ENCODE results near the gene TYMS. TPM values are rescaled to one million over a fixed set of nuclear protein-coding genes. Genes with fewer than 3 reads are reported as not detected.
A peak's percentile ranks its signal among the peaks of the same experiment; 100 is the strongest.

TYMS gene
- total RNA-seq, 1 experiment from 2014 or later = 143 TPM

GRCh38 chr18:615773-616172, 41.7 kb upstream of the TYMS start:
- Mint-ChIP-seq H3K4me1 (ENCODE audit: low read depth, unreplicated experiment) (no peaks in the 10 kb centered on the region), H3K4me3 (ENCODE audit: unreplicated experiment) (no peak overlapping the region), H3K9me3 (ENCODE audit: unreplicated experiment) (no peaks in the 10 kb centered on the region), H3K27ac (ENCODE audit: unreplicated experiment) (no peak overlapping the region), H3K36me3 (ENCODE audit: insufficient read depth, unreplicated experiment) (no peaks in the 10 kb centered on the region), H3K27me3 (ENCODE audit: insufficient read depth, unreplicated experiment) (peaks cover 2% of the 10 kb centered on the region)
- Histone ChIP-seq H3K4me1 (no peaks in the 10 kb centered on the region), H3K36me3 (ENCODE audit: control insufficient read depth, insufficient read depth, low read length) (no peaks in the 10 kb centered on the region), H3K4me3 (ENCODE audit: low read depth, low read length) (no peak overlapping the region), H3K9me3 (no peaks in the 10 kb centered on the region), H3K27me3 (replicated peaks; ENCODE audit: control insufficient read depth, insufficient read depth, low read length) (no peaks in the 10 kb centered on the region)
- DNase-seq = no peak
- BruUV-seq (replicated peaks) = no TSS peak
- TF ChIP-seq CTCF (IDR thresholded peaks at IDR 0.05; ENCODE audit: insufficient read depth in 1 of 2, low read depth in 1 of 2, low read length in 1 of 2, severe bottlenecking in 1 of 2, unreplicated experiment in 1 of 2) = no peak
- intact Hi-C loops (cut with micrococcal nuclease; ENCODE audit: unreplicated experiment) = loop anchor here (1.0 to 5.0 kb wide), 3 partner anchors 18 to 329 kb away; no protein-coding TSS in a partner anchor
- ChIA-PET POLR2A (no interaction called here), CTCF (interaction anchor here (0.6 to 1.9 kb wide), 2 partner anchors 118 to 348 kb away, joined by 4 read pairs; partner anchors contain the start of gene THOC1)

- Mint-ChIP-seq H3K4me3 (ENCODE audit: unreplicated experiment) (no peak overlapping the region), H3K9me3 (ENCODE audit: unreplicated experiment) (no peaks in the 10 kb centered on the region), H3K27me3 (ENCODE audit: insufficient read depth, unreplicated experiment) (peaks cover 2% of the 10 kb centered on the region), H3K27ac (ENCODE audit: unreplicated experiment) (no peak overlapping the region), H3K36me3 (ENCODE audit: insufficient read depth, unreplicated experiment) (no peaks in the 10 kb centered on the region), H3K4me1 (ENCODE audit: low read depth, unreplicated experiment) (no peaks in the 10 kb centered on the region)
- intact Hi-C loops (cut with micrococcal nuclease; ENCODE audit: unreplicated experiment) = loop anchor here (1.0 to 5.0 kb wide), 3 partner anchors 19 to 330 kb away; no protein-coding TSS in a partner anchor
- H3K36me3 ChIP-seq (ENCODE audit: control insufficient read depth, insufficient read depth, low read length) = no peaks in the 10 kb centered on the region
- H3K9me3 ChIP-seq = no peaks in the 10 kb centered on the region
- DNase-seq = peak in 1 of 2 experiments; percentile 26
- peak; percentile 65 to 67 for TF ChIP-seq CTCF (IDR thresholded peaks at IDR 0.05; ENCODE audit: insufficient read depth in 1 of 2, low read depth in 1 of 2, low read length in 1 of 2, severe bottlenecking in 1 of 2, unreplicated experiment in 1 of 2)
- no peaks in the 10 kb centered on the region for H3K27me3 ChIP-seq (replicated peaks; ENCODE audit: control insufficient read depth, insufficient read depth, low read length)
- H3K4me1 ChIP-seq = no peaks in the 10 kb centered on the region
- no peak overlapping the region for H3K4me3 ChIP-seq (ENCODE audit: low read depth, low read length)
- BruUV-seq (replicated peaks) = no TSS peak
- ChIA-PET CTCF (interaction anchor here (1.9 kb wide), 1 partner anchor 348 kb away, joined by 4 read pairs; the partner anchor contains the start of gene THOC1), POLR2A (no interaction called here)
Observed at GRCh38 chr18:616380-616995, 41.0 kb upstream of the TYMS start.

- no peak overlapping the region for H3K27ac Mint-ChIP-seq (ENCODE audit: unreplicated experiment)
- POLR2A ChIA-PET = no interaction called here
- no peaks in the 10 kb centered on the region for H3K9me3 Mint-ChIP-seq (ENCODE audit: unreplicated experiment)
- intact Hi-C loops (cut with micrococcal nuclease; ENCODE audit: unreplicated experiment) = loop anchor here (5.0 kb wide), 1 partner anchor 121 kb away; no protein-coding TSS in a partner anchor
- H3K36me3 Mint-ChIP-seq (ENCODE audit: insufficient read depth, unreplicated experiment) = no peaks in the 10 kb centered on the region
- Histone ChIP-seq H3K4me3 (ENCODE audit: low read depth, low read length) (no peak overlapping the region), H3K4me1 (no peaks in the 10 kb centered on the region), H3K9me3 (no peaks in the 10 kb centered on the region), H3K27me3 (replicated peaks; ENCODE audit: control insufficient read depth, insufficient read depth, low read length) (no peaks in the 10 kb centered on the region), H3K36me3 (ENCODE audit: control insufficient read depth, insufficient read depth, low read length) (no peaks in the 10 kb centered on the region)
- BruUV-seq (replicated peaks) = no TSS peak
- no peak for TF ChIP-seq CTCF (IDR thresholded peaks at IDR 0.05; ENCODE audit: insufficient read depth in 1 of 2, low read depth in 1 of 2, low read length in 1 of 2, severe bottlenecking in 1 of 2, unreplicated experiment in 1 of 2)
- H3K4me1 Mint-ChIP-seq (ENCODE audit: low read depth, unreplicated experiment) = no peaks in the 10 kb centered on the region
- CTCF ChIA-PET = interaction anchor here (0.6 kb wide), 1 partner anchor 465 kb away, joined by 6 read pairs; no protein-coding TSS in a partner anchor
- peaks cover 2% of the 10 kb centered on the region for H3K27me3 Mint-ChIP-seq (ENCODE audit: insufficient read depth, unreplicated experiment)
- no peak overlapping the region for H3K4me3 Mint-ChIP-seq (ENCODE audit: unreplicated experiment)
- no peak for DNase-seq
Observed at GRCh38 chr18:617970-618504, 39.4 kb upstream of the TYMS start.

Data from Caco-2 (cell line).